GM12878 (cell line): ENCODE data around the gene MRPL12. TPM values are rescaled to one million over a fixed set of nuclear protein-coding genes. Genes with fewer than 3 reads are reported as not detected.

Experiments used
- CHD2 ChIP-seq: IDR thresholded peaks from 2 replicates; pipeline ENCODE4 v1.6.1; 2011; ENCODE audit warnings: low read depth, low read length, improper control_type of control experiment, borderline replicate concordance
- DPF2 ChIP-seq: fragments of 450-650 bp; IDR thresholded peaks from 2 replicates; pipeline ENCODE4 v1.6.1; 2017; ENCODE audit warnings: mild to moderate bottlenecking
- EED ChIP-seq: sonication (generic); IDR thresholded peaks from 2 replicates; pipeline ENCODE4 v1.6.1; 2016; ENCODE audit warnings: antibody characterized with exemption, low read depth
- ELK1 ChIP-seq: IDR thresholded peaks from 2 replicates; pipeline ENCODE4 v1.6.1; 2012; ENCODE audit warnings: low read depth, low read length, improper control_type of control experiment
- GATAD2B ChIP-seq: fragments of 450-650 bp; conservative IDR thresholded peaks from 2 replicates; pipeline ENCODE4 v1.6.1; 2017; ENCODE audit warnings: low read depth, mild to moderate bottlenecking, moderate library complexity
- HSF1 ChIP-seq: fragments of 150-350 bp; IDR thresholded peaks from 2 replicates; pipeline ENCODE4 v1.6.1; 2014; ENCODE audit warnings: mild to moderate bottlenecking, low read depth, low read length
- NBN ChIP-seq: fragments of 450-650 bp; IDR thresholded peaks from 2 replicates; pipeline ENCODE4 v1.6.1; 2016
- NFYB ChIP-seq: IDR thresholded peaks from 2 replicates; pipeline ENCODE4 v1.6.1; 2011; ENCODE audit warnings: low read depth, mild to moderate bottlenecking, low read length, improper control_type of control experiment, moderate library complexity; ENCODE audit not compliant: insufficient read depth
- NR2C1 ChIP-seq: fragments of 450-650 bp; IDR thresholded peaks from 2 replicates; pipeline ENCODE4 v1.6.1; 2017; ENCODE audit warnings: antibody characterized with exemption, mild to moderate bottlenecking, moderate library complexity
- PAX5 ChIP-seq: IDR thresholded peaks from 2 replicates; pipeline ENCODE4 v1.6.1; 2011; ENCODE audit warnings: low read depth, low read length, borderline replicate concordance
- POLR2A ChIP-seq: IDR thresholded peaks from 2 replicates; pipeline ENCODE4 v1.6.1; 2011; ENCODE audit warnings: low read depth, mild to moderate bottlenecking, low read length
- POLR2AphosphoS5 ChIP-seq: IDR thresholded peaks from 2 replicates; pipeline ENCODE4 v1.6.1; 2011; ENCODE audit warnings: mild to moderate bottlenecking, low read length, inconsistent platforms
- PRDM15 ChIP-seq: fragments of 450-650 bp; formaldehyde crosslinking; IDR thresholded peaks from 2 replicates; pipeline ENCODE4 v1.4.0; 2020; ENCODE audit warnings: mild to moderate bottlenecking, moderate library complexity
- SIN3A ChIP-seq: IDR thresholded peaks from 2 replicates; pipeline ENCODE4 v1.6.1; 2012; ENCODE audit warnings: low read depth, low read length, improper control_type of control experiment
- SKIL ChIP-seq: fragments of 450-650 bp; IDR thresholded peaks from 2 replicates; pipeline ENCODE4 v1.6.1; 2017; ENCODE audit warnings: mild to moderate bottlenecking, low read depth, inconsistent platforms; ENCODE audit not compliant: poor library complexity, severe bottlenecking
- ZBTB40 ChIP-seq: fragments of 450-650 bp; IDR thresholded peaks from 2 replicates; pipeline ENCODE4 v1.6.1; 2016; ENCODE audit warnings: mild to moderate bottlenecking, moderate library complexity, borderline replicate concordance
- ZNF217 ChIP-seq: fragments of 450-650 bp; IDR thresholded peaks from 2 replicates; pipeline ENCODE4 v1.6.1; 2017; ENCODE audit warnings: antibody characterized with exemption, mild to moderate bottlenecking
- polyA plus RNA-seq, 11 experiments: library from polyadenylated mRNA; depleted of rRNA in 4 of 11; unstranded in 6 of 11; stranded (reverse) in 5 of 11; fragments of >200 nt; fragmentation: Nextera tagmentation in 4 of 11; fragmentation: Illumina TruSeq in 1 of 11; extraction: Ambion mirVana in 4 of 11; extraction: Trizol in 1 of 11; gene quantifications; 1 replicate in 1 of 11; 2 replicates in 10 of 11; pipeline versions ENCODE4 v1.2.1 to v1.2.3, GENCODE V29; 2011 to 2016; ENCODE audit warnings: inconsistent platforms in 2 of 11, missing spikeins in 2 of 11, low read depth in 1 of 11
- total RNA-seq, 4 experiments: library from RNA; depleted of rRNA in 3 of 4; stranded (reverse); fragments of >200 nt in 3 of 4; fragmentation: Illumina TruSeq in 1 of 4; extraction: Trizol in 1 of 4; gene quantifications; 2 replicates each; pipeline versions ENCODE4 v1.2.1 to v1.2.3, GENCODE V29; 2013 to 2021

MRPL12 gene
- total and polyA plus RNA-seq, 10 of the 15 experiments (the other 5 are each of a cell fraction or from before 2014, with no cell fraction given), result 1.3 to 269 (median 117) TPM

GRCh38 chr17:81702934-81703746, at the start of gene MRPL12 (continued):
- TF ChIP-seq SKIL (no peak), POLR2AphosphoS5 (peak; percentile 95), ZBTB40 (peak; percentile 86), NR2C1 (peak; percentile 77), NBN (peak; percentile 42; the same call in 1 of the 2 replicates), SIN3A (0 out of 2 replicates have a peak, but pooled peaks have one; percentile 35), ZNF217 (no peak), PRDM15 (CRISPR knock-in tag) (no peak), POLR2A (peak; percentile 94), HSF1 (no peak), EED (peak; percentile 38), DPF2 (peak; percentile 77; the same call in 1 of the 2 replicates), NFYB (no peak), ELK1 (peak; percentile 82; the same call in 1 of the 2 replicates), GATAD2B (peak; percentile 70), PAX5 (peak; percentile 74; the same call in 1 of the 2 replicates), CHD2 (peak; percentile 98)
